ENCODE measurements around the gene GMPS. TPM values are rescaled to one million over a fixed set of nuclear protein-coding genes. Genes with fewer than 3 reads are reported as not detected.
A peak's percentile ranks its signal among the peaks of the same experiment; 100 is the strongest.
"Not testable (repeated sequence)": the region's sequence is repeated elsewhere in the genome, so short reads cannot be mapped to it uniquely, and the experiment has no call there.

The GMPS gene
- total RNA-seq = 50.2 TPM

GRCh38 chr3:155870133-155870944 lies at the start of gene GMPS:
Gene GMPS (plus strand): TSS chr3:155870650. CDS start chr3:155870871, 221 bp downstream.
- peak; percentile 96 for DNase-seq

- not testable (repeated sequence) for DNase-seq
These were observed 41.9 kb upstream of the GMPS start for GRCh38 chr3:155828490-155829098.

DNA sequence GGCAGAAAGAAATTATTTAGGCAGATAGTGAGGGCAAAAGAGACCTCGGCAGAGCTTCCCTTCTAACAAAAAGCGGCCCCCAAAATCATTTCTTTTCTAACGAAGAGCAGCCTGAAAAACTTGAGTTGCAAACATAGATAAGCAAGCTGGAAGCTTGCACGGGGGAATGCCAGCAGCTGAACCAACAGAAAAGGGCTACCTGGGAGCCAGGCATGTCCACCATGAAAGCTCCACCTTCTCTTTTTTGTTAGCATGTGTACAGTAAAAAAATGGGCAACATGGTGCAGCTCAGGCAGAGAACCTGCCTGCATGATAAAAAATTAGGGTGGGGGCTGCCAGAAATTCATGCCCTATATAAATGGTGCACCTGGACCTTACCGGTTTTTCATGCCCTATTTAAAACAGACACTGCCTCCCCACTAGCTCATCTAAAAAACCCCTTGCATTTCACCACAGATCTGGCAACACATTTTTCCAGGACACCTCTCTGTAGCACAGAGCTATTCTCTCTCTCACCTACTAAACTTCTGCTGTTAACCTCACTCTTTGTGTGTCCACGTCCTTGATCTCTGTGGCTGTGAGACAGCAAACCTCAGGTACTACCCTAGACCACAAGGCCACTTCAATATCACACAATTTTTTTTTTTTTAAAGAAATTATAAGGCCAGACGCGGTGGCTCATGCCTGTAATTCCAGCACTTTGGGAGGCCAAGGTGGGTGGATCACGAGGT lies 34.9 kb upstream of the GMPS start:
- no peak for DNase-seq

GRCh38 chr3:155843569-155843968 lies 26.9 kb upstream of the GMPS start:
- DNase-seq = no peak

DNA sequence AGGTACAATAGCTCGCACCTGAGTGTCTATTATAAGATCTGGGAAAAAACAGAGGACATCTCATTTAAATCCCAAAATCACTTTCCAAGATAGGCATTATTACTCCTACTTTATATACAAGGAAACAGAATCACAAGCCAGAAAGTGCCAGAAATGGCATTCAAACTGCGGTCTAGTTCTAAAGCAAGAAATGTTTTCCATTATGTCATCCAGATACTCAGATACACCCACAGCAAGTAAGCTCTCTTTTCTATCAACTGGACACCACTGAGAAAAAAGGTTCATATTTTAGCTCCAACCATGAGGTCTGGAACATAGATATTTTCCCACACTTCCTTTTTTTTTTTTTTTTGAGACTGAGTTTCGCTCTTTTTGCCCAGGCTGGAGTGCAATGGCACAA lies 24.3 kb upstream of the GMPS start:
- no peak for DNase-seq

DNA sequence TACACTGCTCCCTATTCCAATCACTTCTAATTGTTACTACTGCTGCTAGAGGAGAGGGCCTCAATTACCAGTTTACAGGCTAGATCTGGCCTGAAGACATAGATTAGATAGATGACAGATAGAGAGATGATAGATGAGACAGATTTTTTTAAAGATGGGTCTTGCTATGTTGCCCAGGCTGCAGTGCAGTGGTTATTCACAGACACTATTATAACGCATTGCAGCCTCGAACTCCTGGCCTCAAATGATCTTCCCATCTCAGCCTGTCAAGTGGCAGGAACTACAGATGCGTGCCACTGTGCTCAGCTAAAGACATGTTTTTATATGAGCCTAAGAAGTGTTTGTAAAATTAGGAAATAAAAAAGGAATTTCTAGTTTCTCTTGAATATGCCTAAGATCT lies 22.5 kb upstream of the GMPS start:
- DNase-seq = no peak

DNA sequence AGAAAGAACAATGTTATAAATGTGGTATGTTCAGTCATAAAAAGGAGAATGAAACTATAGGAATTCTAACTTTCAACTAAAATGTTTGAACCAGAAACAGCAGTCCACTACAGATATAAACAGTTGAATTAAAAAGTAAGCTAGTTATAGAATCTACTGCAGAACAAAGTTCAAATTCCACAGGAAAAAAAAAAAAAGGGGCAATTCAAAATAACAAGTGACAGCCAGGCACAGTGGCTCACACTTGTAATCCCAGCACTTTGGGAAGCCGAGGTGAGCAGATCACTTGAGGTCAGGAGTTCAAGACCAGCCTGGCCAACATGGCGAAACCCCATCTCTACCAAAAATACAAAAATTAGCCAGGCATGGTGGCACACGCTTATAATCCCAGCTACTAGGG lies 21.0 kb upstream of the GMPS start:
- DNase-seq = not testable (repeated sequence)

- no peak for DNase-seq
These were observed 18.1 kb upstream of the GMPS start for GRCh38 chr3:155852341-155852740.

DNA sequence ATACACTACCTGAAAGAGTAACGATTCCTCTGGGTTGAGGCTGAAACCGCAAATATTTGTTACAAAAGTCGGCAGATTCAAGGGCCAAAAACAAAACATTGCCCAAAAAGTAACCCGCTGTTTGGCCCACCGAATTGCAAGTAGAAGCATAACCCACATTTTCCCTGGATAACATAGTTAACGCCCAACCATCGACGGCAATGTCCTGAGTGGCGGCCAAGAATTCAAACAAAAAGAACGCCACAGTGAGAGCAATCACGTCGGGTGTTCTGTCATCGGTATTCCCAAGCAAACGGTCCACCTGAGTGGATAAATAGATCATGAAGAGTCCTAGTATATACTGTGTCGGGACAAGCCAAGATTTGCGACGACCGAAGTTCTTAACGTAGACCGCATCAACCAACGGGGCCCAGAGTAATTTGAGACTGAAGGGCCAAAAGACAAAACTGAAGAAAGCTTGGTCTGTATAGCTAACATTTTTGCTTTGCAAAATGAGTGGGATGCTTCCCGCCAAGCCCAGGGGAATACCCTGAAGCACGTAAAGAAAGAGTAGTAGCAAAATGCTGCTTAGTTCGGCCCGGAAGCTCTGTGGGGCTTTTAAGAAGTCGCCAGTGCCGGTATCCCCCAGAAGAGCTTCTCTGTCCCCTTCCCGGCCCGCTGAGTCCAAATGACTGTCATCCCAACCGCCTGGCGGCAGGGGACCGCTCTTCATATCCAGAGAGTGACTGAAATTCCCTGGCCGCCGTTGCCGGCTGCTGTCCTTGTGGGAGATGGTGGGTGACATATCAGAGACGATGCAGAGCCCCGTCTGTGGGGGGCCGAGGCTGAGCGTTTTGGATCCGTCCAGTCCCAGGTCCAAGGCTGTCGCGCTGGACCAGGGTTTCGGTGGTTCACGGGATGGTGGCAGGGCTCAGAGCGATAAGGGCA lies 17.0 kb upstream of the GMPS start:
- peak; percentile 58 for DNase-seq

DNA sequence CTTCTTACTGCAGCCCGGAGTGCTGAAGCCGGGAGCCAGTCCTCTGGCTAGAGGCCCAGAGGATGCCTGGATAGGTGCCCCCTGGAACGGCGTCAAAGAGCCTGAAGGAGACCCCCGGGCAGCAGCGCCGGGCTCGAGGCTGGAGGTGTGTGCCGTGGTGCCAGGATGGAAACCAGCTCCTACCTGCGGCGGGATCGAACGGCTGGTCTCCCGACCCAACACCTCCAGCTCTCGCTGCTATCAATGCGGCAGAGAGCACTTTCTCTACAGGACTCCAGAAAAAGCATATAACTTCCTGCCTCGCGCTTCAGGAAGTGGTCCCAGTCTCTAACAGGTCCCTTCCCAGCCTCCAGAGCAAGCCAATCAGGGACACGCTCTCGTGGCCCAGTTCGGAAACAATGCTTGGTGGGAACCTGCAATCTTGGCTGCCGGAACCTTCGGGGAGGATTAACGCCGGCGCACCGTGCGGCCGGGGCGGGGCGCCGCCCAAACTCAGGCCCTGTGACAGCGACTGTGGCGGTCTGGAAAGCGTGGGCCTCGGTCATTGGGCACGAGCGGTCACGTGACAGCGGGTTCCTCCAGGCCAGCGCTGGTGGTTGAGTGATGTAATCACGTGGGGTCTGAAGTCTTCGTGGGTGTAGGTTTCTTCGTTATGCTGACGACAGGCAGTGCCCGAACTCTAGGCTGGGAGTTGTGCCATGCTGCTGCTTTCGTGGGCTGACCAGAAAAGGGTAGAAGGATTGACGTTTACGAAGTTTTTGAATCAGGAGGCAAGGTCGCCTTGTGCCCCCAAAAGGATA lies 16.1 kb upstream of the GMPS start, which contains the start of gene SLC33A1:
Gene SLC33A1 (minus strand): TSS at position 287 of the 800 bp plus-strand sequence. CDS start 430 bp downstream, outside the sequence.
- DNase-seq = peak; percentile 99

- DNase-seq = no peak
These were observed 10.6 kb upstream of the GMPS start for GRCh38 chr3:155859859-155860258.

DNA sequence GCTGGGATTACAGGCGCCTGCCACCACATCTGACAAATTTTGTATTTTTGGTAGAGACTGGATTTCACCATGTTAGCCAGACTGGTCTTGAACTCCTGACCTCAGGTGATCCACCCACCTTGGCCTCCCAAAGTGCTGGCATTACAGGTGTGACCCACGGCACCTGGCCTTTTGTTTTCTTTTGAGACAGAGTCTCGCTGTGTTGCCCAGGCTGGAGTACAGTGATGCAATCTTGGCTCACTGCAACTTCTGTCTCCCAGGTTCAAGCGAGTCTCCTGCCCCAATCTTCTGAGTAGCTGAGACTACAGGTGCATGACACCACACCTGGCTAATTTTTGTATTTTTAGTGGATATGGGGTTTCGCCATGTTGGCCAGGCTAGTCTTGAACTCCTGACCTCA lies 10.0 kb upstream of the GMPS start:
- not testable (repeated sequence) for DNase-seq

GRCh38 chr3:155861476-155862183 lies 8.8 kb upstream of the GMPS start:
- no peak for DNase-seq

DNA sequence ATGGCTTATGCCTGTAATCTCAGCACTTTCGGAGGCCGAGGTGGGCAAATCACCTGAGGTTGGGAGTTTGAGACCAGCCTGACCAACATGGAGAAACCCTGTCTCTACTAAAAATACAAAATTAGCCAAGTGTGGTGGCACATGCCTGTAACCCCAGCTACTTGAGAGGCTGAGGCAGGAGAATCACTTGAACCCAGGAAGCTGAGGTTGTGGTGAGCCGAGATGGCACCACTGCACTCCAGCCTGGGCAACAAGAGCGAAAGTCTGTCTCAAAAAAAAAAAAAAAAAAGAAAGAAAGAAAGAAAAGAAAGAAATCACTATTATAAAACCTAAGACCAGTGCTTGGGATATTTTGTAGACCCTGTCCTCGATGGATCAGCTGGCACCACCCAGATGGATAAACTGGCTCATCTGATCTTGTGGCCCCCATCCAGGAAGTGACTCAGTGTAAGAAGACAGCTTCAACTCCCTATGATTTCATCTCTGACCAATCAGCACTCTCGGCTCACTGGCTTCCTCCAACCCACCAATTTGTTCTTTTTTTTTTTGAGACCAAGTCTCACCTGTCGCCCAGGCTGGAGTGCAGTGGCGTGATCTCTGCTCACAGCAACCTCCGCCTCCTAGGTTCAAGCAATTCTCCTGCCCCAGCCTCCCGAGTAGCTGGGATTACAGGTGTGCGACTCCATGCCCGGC lies 8.0 kb upstream of the GMPS start:
- DNase-seq = not testable (repeated sequence)

- no peak for DNase-seq
These were observed 7.2 kb upstream of the GMPS start for GRCh38 chr3:155863072-155863784.

GRCh38 chr3:155869691-155870090 lies 759 bp upstream of the GMPS start:
- DNase-seq = no peak

DNA sequence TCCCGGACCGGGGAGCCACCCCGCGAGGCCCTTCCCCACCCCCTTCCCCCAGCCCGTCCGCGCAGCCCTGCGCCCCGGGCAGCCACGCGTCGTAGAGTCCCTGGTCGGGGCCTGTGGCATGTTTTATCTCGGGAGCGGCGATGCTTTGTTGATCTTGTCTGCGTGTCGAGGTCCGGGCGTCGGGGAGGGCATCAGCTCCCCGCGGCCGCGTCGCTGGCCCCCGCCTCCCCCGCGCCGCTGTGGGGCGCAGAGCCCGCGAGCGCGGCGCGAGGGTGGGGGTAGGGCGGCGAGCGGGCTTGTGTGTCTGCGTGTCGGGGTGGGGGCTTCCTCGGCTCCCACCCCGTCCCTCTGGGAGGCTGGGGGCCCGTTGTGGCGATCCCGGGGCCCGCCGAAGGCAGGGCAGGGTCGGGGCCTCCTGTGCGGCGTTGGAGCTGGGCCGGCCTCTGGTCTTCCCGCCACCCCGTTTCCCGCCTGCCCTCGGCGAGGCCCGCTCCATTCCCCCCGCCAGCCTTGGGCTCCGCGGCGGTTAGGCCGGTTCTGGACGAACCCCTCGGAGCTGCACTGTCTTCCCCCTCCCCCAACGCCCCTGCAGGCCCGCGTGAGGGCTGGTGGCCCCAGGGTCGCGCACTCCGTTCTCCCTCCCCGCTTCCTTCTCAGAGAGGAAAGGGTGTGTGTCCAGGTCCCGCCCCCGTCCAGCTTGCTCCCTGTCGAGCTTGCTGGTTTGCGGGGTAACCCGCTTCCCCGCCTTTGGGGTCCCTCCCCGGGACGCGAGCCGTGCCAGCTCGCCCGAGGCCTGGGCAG lies 695 bp downstream of the GMPS start:
- DNase-seq = peak; percentile 45

DNA sequence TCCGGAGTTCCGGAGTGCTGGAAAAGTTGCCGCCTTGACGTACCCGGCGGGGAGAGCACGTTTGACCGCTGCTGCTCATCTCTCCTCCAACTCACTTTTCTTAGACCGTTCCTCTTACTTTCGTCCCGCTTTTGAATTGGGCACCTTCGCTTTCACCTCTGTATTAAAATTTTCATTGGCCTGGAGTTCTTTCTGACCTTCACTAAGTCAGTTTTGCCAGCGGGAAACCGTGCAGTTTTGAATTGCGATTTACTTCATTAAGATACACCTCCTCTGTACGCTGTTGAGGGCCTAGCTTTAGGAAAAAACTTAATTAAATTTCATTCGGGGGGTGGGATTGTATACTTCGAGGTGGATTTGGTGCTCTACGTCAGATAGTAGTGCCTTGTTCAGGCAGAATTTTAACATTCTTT lies 1.3 kb downstream of the GMPS start:
- no peak for DNase-seq

Data from occipital lobe (tissue), 2 donors.